A549 (cell line): ENCODE measurements around the gene DES.

Experiments used
- BHLHE40 ChIP-seq: IDR thresholded peaks from 2 replicates; pipeline ENCODE4 v1.6.1; 2012; ENCODE audit warnings: low read depth, low read length, inconsistent platforms
- CBX2 ChIP-seq: fragments of 200-600 bp; sonication (generic); IDR thresholded peaks from 2 replicates; pipeline ENCODE4 v1.6.1; 2016; ENCODE audit warnings: low read depth, mild to moderate bottlenecking, borderline replicate concordance
- EP300 ChIP-seq, 2 experiments: fragments of >200 bp; sonication (Bioruptor Twin); formaldehyde crosslinking; IDR thresholded peaks; 2 replicates in 1 of 2; 3 replicates in 1 of 2; pipeline ENCODE4 v1.6.1; 2016 to 2017
- MYC ChIP-seq: IDR thresholded peaks from 2 replicates; pipeline ENCODE4 v1.6.1; 2012; ENCODE audit warnings: mild to moderate bottlenecking, inconsistent platforms, low read length, improper control_type of control experiment, borderline replicate concordance
- POLR2A ChIP-seq: IDR thresholded peaks from 2 replicates; pipeline ENCODE4 v1.6.1; 2012; ENCODE audit warnings: mild to moderate bottlenecking, low read length
- RARB ChIP-seq: fragments of 250-450 bp; sonication (Bioruptor Pico); IDR thresholded peaks from 2 replicates; pipeline ENCODE4 v1.8.0; 2021; ENCODE audit warnings: mild to moderate bottlenecking, moderate library complexity
- RFX5 ChIP-seq: fragments of 450-650 bp; IDR thresholded peaks from 2 replicates; pipeline ENCODE4 v1.7.1; 2014; ENCODE audit warnings: antibody characterized with exemption, mild to moderate bottlenecking, moderate library complexity
- SMC3 ChIP-seq: fragments of >200 bp; sonication (Bioruptor Twin); formaldehyde crosslinking; IDR thresholded peaks from 3 replicates; pipeline ENCODE4 v1.6.1; 2018; ENCODE audit warnings: inconsistent platforms
- SREBF2 ChIP-seq: fragments of 450-650 bp; IDR thresholded peaks from 2 replicates; pipeline ENCODE4 v1.6.1; 2014; ENCODE audit warnings: mild to moderate bottlenecking, moderate library complexity
- TF ChIP-seq, protein P1 (sequence below): fragments of >200 bp; sonication (Bioruptor Twin); formaldehyde crosslinking; IDR thresholded peaks from 3 replicates; pipeline ENCODE4 v1.5.1; 2016
- TF ChIP-seq, protein P2 (sequence below): fragments of 200-600 bp; sonication (generic); IDR thresholded peaks from 2 replicates; pipeline ENCODE4 v1.6.1; 2016; ENCODE audit warnings: antibody characterized with exemption, mild to moderate bottlenecking, moderate library complexity
- TF ChIP-seq, protein P3 (sequence below): IDR thresholded peaks from 2 replicates; pipeline ENCODE4 v1.6.1; 2012; ENCODE audit warnings: low read depth, borderline replicate concordance
- TF ChIP-seq, protein P4 (sequence below): fragments of 450-650 bp; IDR thresholded peaks from 2 replicates; pipeline ENCODE4 v1.6.1; 2014; ENCODE audit warnings: antibody characterized with exemption

DNA sequence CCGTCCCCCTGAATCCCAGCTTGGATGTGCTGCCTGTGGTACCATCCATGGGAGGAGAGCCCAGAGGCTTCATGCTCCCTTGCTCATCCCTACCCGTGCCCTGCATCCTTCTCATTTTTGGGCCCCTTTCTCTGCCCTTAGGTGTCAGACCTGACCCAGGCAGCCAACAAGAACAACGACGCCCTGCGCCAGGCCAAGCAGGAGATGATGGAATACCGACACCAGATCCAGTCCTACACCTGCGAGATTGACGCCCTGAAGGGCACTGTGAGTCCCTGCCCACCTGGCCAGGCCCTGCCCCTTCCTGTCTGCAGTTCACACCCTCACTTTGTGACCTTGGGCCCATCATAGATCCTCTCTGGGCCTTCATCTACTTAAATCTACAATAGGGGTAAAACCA is 2.5 kb downstream of the DES start:
- TF ChIP-seq, protein P1, sequence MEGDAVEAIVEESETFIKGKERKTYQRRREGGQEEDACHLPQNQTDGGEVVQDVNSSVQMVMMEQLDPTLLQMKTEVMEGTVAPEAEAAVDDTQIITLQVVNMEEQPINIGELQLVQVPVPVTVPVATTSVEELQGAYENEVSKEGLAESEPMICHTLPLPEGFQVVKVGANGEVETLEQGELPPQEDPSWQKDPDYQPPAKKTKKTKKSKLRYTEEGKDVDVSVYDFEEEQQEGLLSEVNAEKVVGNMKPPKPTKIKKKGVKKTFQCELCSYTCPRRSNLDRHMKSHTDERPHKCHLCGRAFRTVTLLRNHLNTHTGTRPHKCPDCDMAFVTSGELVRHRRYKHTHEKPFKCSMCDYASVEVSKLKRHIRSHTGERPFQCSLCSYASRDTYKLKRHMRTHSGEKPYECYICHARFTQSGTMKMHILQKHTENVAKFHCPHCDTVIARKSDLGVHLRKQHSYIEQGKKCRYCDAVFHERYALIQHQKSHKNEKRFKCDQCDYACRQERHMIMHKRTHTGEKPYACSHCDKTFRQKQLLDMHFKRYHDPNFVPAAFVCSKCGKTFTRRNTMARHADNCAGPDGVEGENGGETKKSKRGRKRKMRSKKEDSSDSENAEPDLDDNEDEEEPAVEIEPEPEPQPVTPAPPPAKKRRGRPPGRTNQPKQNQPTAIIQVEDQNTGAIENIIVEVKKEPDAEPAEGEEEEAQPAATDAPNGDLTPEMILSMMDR, result no peak
- TF ChIP-seq SMC3 (no peak), RFX5 (no peak), POLR2A (no peak), RARB (CRISPR knock-in tag) (no peak), EP300 (IDR thresholded peaks at IDR 0.05) (no peak), MYC (no peak), BHLHE40 (no peak), SREBF2 (no peak), CBX2 (no peak)
- TF ChIP-seq, protein P2, sequence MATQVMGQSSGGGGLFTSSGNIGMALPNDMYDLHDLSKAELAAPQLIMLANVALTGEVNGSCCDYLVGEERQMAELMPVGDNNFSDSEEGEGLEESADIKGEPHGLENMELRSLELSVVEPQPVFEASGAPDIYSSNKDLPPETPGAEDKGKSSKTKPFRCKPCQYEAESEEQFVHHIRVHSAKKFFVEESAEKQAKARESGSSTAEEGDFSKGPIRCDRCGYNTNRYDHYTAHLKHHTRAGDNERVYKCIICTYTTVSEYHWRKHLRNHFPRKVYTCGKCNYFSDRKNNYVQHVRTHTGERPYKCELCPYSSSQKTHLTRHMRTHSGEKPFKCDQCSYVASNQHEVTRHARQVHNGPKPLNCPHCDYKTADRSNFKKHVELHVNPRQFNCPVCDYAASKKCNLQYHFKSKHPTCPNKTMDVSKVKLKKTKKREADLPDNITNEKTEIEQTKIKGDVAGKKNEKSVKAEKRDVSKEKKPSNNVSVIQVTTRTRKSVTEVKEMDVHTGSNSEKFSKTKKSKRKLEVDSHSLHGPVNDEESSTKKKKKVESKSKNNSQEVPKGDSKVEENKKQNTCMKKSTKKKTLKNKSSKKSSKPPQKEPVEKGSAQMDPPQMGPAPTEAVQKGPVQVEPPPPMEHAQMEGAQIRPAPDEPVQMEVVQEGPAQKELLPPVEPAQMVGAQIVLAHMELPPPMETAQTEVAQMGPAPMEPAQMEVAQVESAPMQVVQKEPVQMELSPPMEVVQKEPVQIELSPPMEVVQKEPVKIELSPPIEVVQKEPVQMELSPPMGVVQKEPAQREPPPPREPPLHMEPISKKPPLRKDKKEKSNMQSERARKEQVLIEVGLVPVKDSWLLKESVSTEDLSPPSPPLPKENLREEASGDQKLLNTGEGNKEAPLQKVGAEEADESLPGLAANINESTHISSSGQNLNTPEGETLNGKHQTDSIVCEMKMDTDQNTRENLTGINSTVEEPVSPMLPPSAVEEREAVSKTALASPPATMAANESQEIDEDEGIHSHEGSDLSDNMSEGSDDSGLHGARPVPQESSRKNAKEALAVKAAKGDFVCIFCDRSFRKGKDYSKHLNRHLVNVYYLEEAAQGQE, result no peak
- TF ChIP-seq, protein P3, sequence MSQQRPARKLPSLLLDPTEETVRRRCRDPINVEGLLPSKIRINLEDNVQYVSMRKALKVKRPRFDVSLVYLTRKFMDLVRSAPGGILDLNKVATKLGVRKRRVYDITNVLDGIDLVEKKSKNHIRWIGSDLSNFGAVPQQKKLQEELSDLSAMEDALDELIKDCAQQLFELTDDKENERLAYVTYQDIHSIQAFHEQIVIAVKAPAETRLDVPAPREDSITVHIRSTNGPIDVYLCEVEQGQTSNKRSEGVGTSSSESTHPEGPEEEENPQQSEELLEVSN, result no peak
- TF ChIP-seq, protein P4, sequence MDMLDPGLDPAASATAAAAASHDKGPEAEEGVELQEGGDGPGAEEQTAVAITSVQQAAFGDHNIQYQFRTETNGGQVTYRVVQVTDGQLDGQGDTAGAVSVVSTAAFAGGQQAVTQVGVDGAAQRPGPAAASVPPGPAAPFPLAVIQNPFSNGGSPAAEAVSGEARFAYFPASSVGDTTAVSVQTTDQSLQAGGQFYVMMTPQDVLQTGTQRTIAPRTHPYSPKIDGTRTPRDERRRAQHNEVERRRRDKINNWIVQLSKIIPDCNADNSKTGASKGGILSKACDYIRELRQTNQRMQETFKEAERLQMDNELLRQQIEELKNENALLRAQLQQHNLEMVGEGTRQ, result no peak
